Measurements from ENCODE around the gene RAB33B.

Gene RAB33B

DNA sequence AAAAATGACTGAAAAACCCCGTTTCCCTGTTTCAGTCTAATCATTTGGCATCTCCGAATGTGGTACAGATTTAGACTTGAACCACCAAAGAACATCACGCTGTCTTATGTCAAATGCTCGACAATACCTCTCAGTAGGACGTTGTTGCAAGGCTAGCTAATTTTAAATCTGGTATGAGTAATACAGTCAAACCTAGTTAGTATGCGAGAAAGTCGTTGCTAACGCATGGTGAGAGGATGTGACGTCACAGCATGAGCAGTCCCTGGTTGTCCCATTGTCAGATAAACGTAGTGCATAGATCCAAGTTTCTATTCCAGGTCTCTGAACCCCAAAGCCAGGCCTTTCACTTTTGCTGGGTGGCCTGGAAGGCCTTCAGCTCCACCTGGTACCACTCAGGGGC, 57.4 kb downstream of the RAB33B start:
- DNase-seq, result no peak

DNA sequence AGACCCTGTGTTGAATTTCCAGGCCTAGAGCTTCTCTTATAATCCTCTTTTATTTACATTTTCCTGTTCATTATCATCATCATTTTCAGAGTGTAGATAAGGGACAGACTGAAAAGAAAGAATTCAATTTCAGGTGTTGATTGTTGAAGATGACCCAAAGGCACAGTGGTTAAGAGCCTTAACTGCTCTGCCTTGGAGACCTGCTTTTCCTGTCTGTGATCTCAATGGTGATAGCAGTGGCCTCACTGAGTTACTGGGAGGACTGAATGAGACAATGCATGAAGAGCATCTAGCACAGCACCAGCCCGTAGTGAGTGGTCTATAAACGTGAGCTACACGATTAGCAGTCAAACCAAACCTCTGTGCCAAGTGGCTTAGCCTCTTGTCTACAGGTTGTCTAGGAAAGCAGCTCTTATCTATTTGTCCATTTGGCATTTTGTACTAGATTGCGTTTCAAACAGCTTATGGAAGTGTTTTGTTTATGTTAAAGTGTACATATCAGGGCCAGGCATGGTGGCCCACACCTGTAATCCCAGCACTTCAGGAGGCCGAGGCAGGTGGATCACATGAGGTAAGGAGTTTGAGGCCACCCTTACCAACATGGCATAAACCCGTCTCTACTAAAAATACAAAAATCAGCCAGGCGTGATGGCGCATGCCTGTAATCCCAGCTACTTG, 60.6 kb downstream of the RAB33B start:
- peak; percentile 93 for DNase-seq

DNA sequence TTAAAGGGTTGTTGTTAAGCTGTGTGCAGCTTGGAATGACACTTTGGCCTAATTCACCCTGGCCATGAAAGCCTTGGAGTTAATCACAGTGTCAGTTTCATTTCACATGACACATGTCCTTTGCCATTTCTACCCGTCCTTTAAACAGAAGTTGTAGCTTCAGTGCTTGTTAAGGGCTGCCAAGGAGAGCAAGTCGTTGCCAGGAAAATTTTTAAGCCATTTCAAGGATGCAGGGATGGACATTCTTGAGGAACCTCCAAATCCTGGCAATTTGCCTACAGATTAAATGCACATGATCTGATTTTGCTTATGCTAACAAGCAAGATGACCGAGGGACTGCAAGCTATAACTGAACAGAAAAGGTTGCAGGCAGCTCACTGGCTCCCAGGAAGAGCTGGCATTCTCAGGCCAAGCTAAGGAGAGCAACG, 61.6 kb downstream of the RAB33B start:
- no peak for DNase-seq

DNA sequence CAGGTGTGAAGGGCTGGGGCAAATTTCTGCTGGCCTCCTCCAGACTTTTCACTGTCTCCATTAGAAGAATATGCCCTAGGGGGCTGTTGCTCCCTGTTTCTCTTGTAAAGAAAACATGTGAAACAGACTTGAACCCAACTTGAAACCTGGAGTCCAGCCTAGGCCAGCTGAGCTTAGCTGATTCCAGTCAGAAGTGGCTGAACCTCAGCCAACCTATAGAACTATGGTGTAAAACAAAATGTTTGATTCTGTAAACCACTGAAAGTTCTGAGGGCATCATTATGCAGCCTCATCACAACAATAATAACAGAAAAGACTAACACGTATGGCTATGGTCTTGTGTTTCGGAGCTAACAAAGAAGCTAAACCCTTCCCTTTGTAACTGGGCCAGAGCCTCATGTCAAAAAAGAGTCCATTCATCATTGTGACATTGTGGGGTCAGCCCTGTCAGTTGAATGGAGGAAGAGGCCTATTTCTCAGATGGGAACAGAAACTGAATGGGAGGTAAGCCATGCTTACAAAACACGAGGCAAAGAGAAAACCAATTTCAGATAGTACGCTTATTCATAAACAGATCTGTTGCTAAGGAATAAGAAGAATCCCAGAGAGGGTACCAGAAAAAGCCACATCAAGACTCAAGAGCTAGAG, 68.0 kb downstream of the RAB33B start:
- no peak for DNase-seq

DNA sequence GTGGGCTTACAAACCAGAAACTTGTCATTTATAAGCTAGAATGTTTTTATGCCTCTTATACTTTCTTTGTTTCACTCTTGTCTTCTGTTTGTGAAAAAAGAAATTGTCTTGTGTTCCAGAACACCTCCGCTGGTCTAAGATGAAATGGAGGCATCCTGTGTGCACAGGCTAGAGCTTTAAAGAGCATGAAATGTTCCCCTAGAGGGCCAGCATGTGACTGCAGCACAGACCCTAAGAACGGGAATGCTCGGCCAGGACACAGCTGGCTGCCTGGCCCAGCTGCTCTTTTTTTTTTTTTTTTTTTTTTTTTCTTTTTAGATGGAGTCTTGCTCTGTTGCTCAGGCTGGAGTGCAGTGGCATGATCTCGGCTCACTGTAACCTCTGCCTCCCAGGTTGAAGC, 68.5 kb downstream of the RAB33B start:
- no peak for DNase-seq

DNA sequence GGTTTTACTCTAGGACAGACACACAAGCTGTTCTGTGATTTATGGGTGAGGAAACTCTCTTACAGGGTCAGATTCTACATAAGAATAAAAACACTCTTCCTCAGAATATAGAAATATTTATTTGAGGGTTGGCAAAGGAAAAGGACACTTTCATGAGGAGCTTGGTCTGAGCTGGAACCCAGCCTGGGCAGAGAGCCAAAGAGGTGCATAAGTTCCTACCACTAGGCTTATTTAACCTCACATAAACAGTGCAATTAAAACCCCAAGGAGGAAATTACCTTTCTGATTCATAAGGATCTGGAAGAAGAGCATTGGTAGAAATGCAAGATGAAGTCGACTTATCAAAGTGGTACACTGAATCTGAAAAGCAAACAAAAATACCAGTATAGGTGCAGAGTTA, 69.2 kb downstream of the RAB33B start:
- peak; percentile 22 for DNase-seq

DNA sequence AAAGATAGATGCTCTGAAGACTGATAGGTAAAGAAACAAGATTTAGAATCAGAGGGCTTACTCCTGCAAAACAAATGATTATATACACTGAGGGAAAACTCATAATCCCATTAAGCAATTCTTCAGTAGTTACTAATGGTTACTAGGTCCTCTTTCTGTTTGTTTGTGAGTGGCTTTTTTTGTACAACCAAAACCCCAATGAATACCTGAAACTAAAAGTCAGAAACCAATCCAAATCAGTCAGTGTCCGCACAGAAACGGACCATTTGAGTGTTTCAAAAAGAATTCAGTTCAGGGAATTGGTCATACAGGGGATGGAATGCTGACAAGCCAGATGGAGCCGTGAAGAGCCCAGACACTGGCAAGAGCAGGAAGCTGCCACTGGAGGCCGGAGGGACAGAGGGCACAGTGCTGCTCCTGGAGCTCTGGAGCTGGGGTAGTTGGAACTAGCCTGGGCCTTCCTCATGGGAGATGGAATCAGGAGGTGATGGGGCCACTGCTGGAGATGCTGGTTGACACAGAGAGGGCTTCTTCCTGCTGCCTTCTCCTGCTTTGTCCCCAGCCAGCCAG, 70.2 kb downstream of the RAB33B start:
- no peak for DNase-seq

DNA sequence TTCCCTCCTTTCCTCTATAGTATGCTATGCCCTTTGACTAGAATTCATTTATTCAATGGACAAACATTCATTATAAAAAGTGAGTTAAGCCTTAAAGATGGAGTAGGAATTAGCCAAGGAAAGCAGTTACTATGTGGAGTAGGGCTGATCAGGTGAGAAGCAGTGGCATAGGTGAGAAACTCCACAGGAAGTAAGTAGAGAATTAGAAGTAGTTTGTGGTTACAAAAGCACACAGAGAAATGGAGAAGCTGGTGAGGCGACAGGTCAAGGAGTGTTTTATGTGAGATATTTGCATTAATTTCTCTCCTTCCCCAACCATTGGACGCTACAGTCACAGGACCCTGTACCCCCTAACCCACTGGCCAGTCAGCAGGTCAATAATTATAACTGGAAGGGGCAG, 71.5 kb downstream of the RAB33B start:
- DNase-seq, result no peak

Measured in NCI-H2029 treated with DMSO at 0.1 percent for 48 hours (cell line).